IMR-90 (cell line): ENCODE results near the gene PLCL2. TPM values are rescaled to one million over a fixed set of nuclear protein-coding genes. Genes with fewer than 3 reads are reported as not detected.

ENCODE experiments used
- ATAC-seq: fragments of 200-7000 bp; cut with Tn5 transposase; 2 replicates; pipeline ENCODE4 v1.9.1; 2020; ENCODE audit warnings: low read depth, mild to moderate bottlenecking, moderate library complexity
- BruUV-seq: library from RNA; stranded (reverse); fragments of 400-500 nt; replicated peaks from 2 replicates; lab custom pipeline; 2021; lab: Mats Ljungman, UMichigan
- CTCF ChIA-PET: fragments of 300-600 bp; formaldehyde crosslinking; extraction: SDS; loops from one replicate; lab custom pipeline; 2021; ENCODE audit warnings: antibody characterized with exemption; lab: Yijun Ruan, JAX
- POLR2A ChIA-PET: fragments of 300-600 bp; sonication (Branson Sonifier 250); formaldehyde crosslinking; loops from one replicate; lab custom pipeline; 2022; ENCODE audit warnings: antibody characterized with exemption; ENCODE audit not compliant: unreplicated experiment; lab: Charles Lee
- DNase-seq: peaks from one replicate; pipeline ENCODE4 v3.0.0; 2013
- H2AFZ ChIP-seq: replicated peaks from 2 replicates; pipeline ENCODE3; 2013; ENCODE audit warnings: low read length, mild to moderate bottlenecking; ENCODE audit not compliant: poor library complexity
- H2AK5ac ChIP-seq: 2 replicates; pipeline ENCODE4 v1.6.1; 2013; ENCODE audit warnings: low read depth, low read length, inconsistent platforms
- H2AK9ac ChIP-seq: replicated peaks from 2 replicates; pipeline ENCODE3; 2013; ENCODE audit warnings: mild to moderate bottlenecking, low read depth, low read length, moderate library complexity; ENCODE audit not compliant: poor library complexity
- H2BK120ac ChIP-seq: 2 replicates; pipeline ENCODE4 v1.6.1; 2013; ENCODE audit warnings: low read depth, low read length, inconsistent platforms
- H2BK15ac ChIP-seq: 3 replicates; pipeline ENCODE4 v1.6.1; 2013; ENCODE audit warnings: low read depth, low read length, inconsistent platforms
- H2BK20ac ChIP-seq: 2 replicates; pipeline ENCODE4 v1.6.1; 2013; ENCODE audit warnings: low read depth, mild to moderate bottlenecking, inconsistent platforms, low read length, moderate library complexity
- H2BK5ac ChIP-seq: 2 replicates; pipeline ENCODE4 v1.6.1; 2013; ENCODE audit warnings: mild to moderate bottlenecking, low read depth, low read length, inconsistent platforms; ENCODE audit not compliant: poor library complexity, severe bottlenecking
- H3K14ac ChIP-seq: replicated peaks from 2 replicates; pipeline ENCODE4 v1.6.1; 2013; ENCODE audit warnings: low read depth, low read length, inconsistent platforms
- H3K18ac ChIP-seq: 2 replicates; pipeline ENCODE4 v1.6.1; 2013; ENCODE audit warnings: low read depth, low read length, control low read depth
- H3K23ac ChIP-seq: 2 replicates; pipeline ENCODE4 v1.6.1; 2013; ENCODE audit warnings: low read depth, low read length, inconsistent platforms
- H3K27ac ChIP-seq: 2 replicates; pipeline ENCODE4 v1.5.1; 2013; ENCODE audit warnings: mild to moderate bottlenecking, control low read depth, low read length; ENCODE audit not compliant: insufficient read depth
- H3K27me3 ChIP-seq: 2 replicates; pipeline ENCODE4 v1.6.1; 2013; ENCODE audit warnings: low read length; ENCODE audit not compliant: control insufficient read depth, insufficient read depth
- H3K36me3 ChIP-seq: 2 replicates; pipeline ENCODE4 v1.6.1; 2013; ENCODE audit warnings: low read length, mixed read lengths; ENCODE audit not compliant: control insufficient read depth, insufficient read depth
- H3K4ac ChIP-seq: 2 replicates; pipeline ENCODE4 v1.6.1; 2013; ENCODE audit warnings: low read depth, low read length, inconsistent platforms
- H3K4me1 ChIP-seq: 2 replicates; pipeline ENCODE4 v1.6.1; 2013; ENCODE audit warnings: low read length, mixed read lengths; ENCODE audit not compliant: control insufficient read depth, insufficient read depth
- H3K4me2 ChIP-seq: 2 replicates; pipeline ENCODE4 v1.6.1; 2013; ENCODE audit warnings: low read depth, mild to moderate bottlenecking, control low read depth, low read length, moderate library complexity
- H3K4me3 ChIP-seq: 2 replicates; pipeline ENCODE4 v1.5.1; 2013; ENCODE audit warnings: low read depth, mild to moderate bottlenecking, control low read depth, low read length, moderate library complexity; ENCODE audit not compliant: insufficient read depth
- H3K56ac ChIP-seq: 2 replicates; pipeline ENCODE4 v1.6.1; 2013; ENCODE audit warnings: low read length, inconsistent platforms; ENCODE audit not compliant: insufficient read depth; ENCODE audit errors: extremely low read depth
- H3K79me1 ChIP-seq, 2 experiments: 2 replicates each; pipeline ENCODE4 v1.6.1; 2013; ENCODE audit warnings: low read length in 2 of 2, inconsistent platforms in 1 of 2, low read depth in 1 of 2
- H3K9ac ChIP-seq: 2 replicates; pipeline ENCODE4 v1.6.1; 2013; ENCODE audit warnings: low read depth, low read length, control low read depth
- H3K9me1 ChIP-seq: 2 replicates; pipeline ENCODE4 v1.6.1; 2013; ENCODE audit warnings: low read length, inconsistent platforms; ENCODE audit not compliant: insufficient read depth
- H3K9me3 ChIP-seq: 2 replicates; pipeline ENCODE4 v1.6.1; 2013; ENCODE audit warnings: low read length; ENCODE audit not compliant: control insufficient read depth, insufficient read depth
- H4K20me1 ChIP-seq: 2 replicates; pipeline ENCODE4 v1.6.1; 2013; ENCODE audit warnings: low read length, inconsistent platforms; ENCODE audit not compliant: insufficient read depth
- H4K5ac ChIP-seq: 2 replicates; pipeline ENCODE4 v1.6.1; 2013; ENCODE audit warnings: mild to moderate bottlenecking, low read depth, low read length, control low read depth
- H4K8ac ChIP-seq, 2 experiments: 2 replicates each; pipeline ENCODE4 v1.6.1; 2013; ENCODE audit warnings: low read depth in 2 of 2, low read length in 2 of 2, control low read depth in 1 of 2, inconsistent platforms in 1 of 2
- H4K91ac ChIP-seq: 2 replicates; pipeline ENCODE4 v1.6.1; 2013; ENCODE audit warnings: low read depth, low read length, inconsistent platforms; ENCODE audit not compliant: insufficient read depth
- BHLHE40 ChIP-seq: fragments of 150-350 bp; IDR thresholded peaks from 2 replicates; pipeline ENCODE4 v1.6.1; 2016; ENCODE audit warnings: mild to moderate bottlenecking, low read depth, low read length
- CTCF ChIP-seq: conservative IDR thresholded peaks from 2 replicates; pipeline ENCODE4 v1.5.1; 2012; ENCODE audit warnings: mild to moderate bottlenecking, low read depth, low read length, improper control_type of control experiment
- MAFK ChIP-seq: IDR thresholded peaks from 2 replicates; pipeline ENCODE4 v1.6.1; 2012; ENCODE audit warnings: low read depth, low read length, improper control_type of control experiment
- MXI1 ChIP-seq: IDR thresholded peaks from 2 replicates; pipeline ENCODE4 v1.6.1; 2012; ENCODE audit warnings: low read depth, mild to moderate bottlenecking, low read length, moderate library complexity, borderline replicate concordance
- WGBS, 2 experiments: methylation state at CpG; one replicate each; pipeline versions ENCODE4 v1.1.5 to v1.1.7; 2013; ENCODE audit warnings: missing lambda C conversion rate in 2 of 2; ENCODE audit not compliant: insufficient read length in 1 of 2; ENCODE audit errors: extremely low coverage in 2 of 2; 5-methylcytosine and 5-hydroxymethylcytosine counted together
- dilution Hi-C: fragments of 300-500 bp; cut with HindIII; formaldehyde crosslinking; loops from one replicate; pipeline ENCODE4 v1.14.3; 2018; ENCODE audit warnings: low sequenced_read_pairs; ENCODE audit not compliant: unreplicated experiment
- in situ Hi-C: fragments of 300-500 bp; cut with MboI; formaldehyde crosslinking; loops from 3 replicates; pipeline ENCODE4 v1.14.3; 2019; ENCODE audit warnings: low sequenced_read_pairs, inconsistent platforms, mixed read lengths
- intact Hi-C: fragments of 100-400 bp; cut with micrococcal nuclease; formaldehyde crosslinking; loops from 2 replicates; pipeline ENCODE4 v1.10.0; 2022
- polyA plus RNA-seq, 3 experiments: library from polyadenylated mRNA; depleted of rRNA; stranded (reverse); fragments of >200 nt; gene quantifications; 2 replicates each; pipeline ENCODE4 v1.2.3, GENCODE V29; 2012; ENCODE audit warnings: low replicate concordance in 1 of 3
- total RNA-seq: library from RNA; depleted of rRNA; stranded (reverse); fragments of >200 nt; gene quantifications from 2 replicates; pipeline ENCODE4 v1.2.3, GENCODE V29; 2012

Gene PLCL2
- total and polyA plus RNA-seq, 2 of the 4 experiments (the other 2 are of a cell fraction) = 0.92 to 3.8 TPM

- H2BK120ac ChIP-seq = no peak overlapping the region
- in situ Hi-C loops = no loop called here
- no peak overlapping the region for H3K9ac ChIP-seq
- H4K20me1 ChIP-seq = no peaks in the 10 kb centered on the region
- WGBS, 2 experiments = no CpG with 5 or more reads among the region's 1 CpG
- H3K9me3 ChIP-seq = no peaks in the 10 kb centered on the region
- H4K91ac ChIP-seq = no peak overlapping the region
- no peak overlapping the region for H2AK9ac ChIP-seq
- no peak overlapping the region for H3K56ac ChIP-seq
- CTCF ChIA-PET = no interaction called here
- no peaks in the 10 kb centered on the region for H3K9me1 ChIP-seq
- POLR2A ChIA-PET = interaction anchor here (0.6 kb wide), 1 partner anchor 195 kb away, joined by 4 read pairs; no protein-coding TSS in a partner anchor
- no peak overlapping the region for H3K4me3 ChIP-seq
- no peak overlapping the region for H3K23ac ChIP-seq
- intact Hi-C loops = no loop called here
- no peaks in the 10 kb centered on the region for H3K79me1 ChIP-seq
- no peak overlapping the region for H3K4ac ChIP-seq
- peaks cover 6% of the 10 kb centered on the region for H3K27me3 ChIP-seq
- H3K18ac ChIP-seq = no peak overlapping the region
- H2AFZ ChIP-seq = no peak overlapping the region
- no peak overlapping the region for H3K14ac ChIP-seq
- H2BK5ac ChIP-seq = no peak overlapping the region
- H3K4me1 ChIP-seq = no peaks in the 10 kb centered on the region
- ATAC-seq (no peak), DNase-seq (no peak)
- no TSS peak for BruUV-seq
- no peak overlapping the region for H4K5ac ChIP-seq
- no peak overlapping the region for H3K4me2 ChIP-seq
- TF ChIP-seq BHLHE40 (no peak), MXI1 (no peak), CTCF (no peak), MAFK (no peak)
- no peak overlapping the region for H2AK5ac ChIP-seq
- H2BK15ac ChIP-seq = no peak overlapping the region
- dilution Hi-C loops = no loop called here
- no peaks in the 10 kb centered on the region for H3K36me3 ChIP-seq
- H3K27ac ChIP-seq = no peak overlapping the region
- H4K8ac ChIP-seq = no peak overlapping the region
- H2BK20ac ChIP-seq = no peak overlapping the region
Observed at GRCh38 chr3:16865335-16865734, 19.4 kb upstream of the PLCL2 start.
